Astrocyte of the spinal cord (primary cell): ENCODE results near the gene ANKRD17.

ENCODE experiments used
- DNase-seq: peaks from one replicate; pipeline ENCODE4 v3.0.0; 2011; ENCODE audit warnings: low read depth, low spot score
- H3K4me3 ChIP-seq: 2 replicates; pipeline ENCODE4 v1.5.1; 2011; ENCODE audit warnings: low read depth, mild to moderate bottlenecking, low read length, moderate library complexity
- in situ Hi-C: cut with HindIII; loops from 2 replicates; pipeline ENCODE4 v1.10.0; 2017; ENCODE audit warnings: low sequenced_read_pairs
- TF ChIP-seq, protein P1 (sequence below): IDR thresholded peaks from 2 replicates; pipeline ENCODE4 v1.5.1; 2012; ENCODE audit warnings: low read depth, mild to moderate bottlenecking, low read length, inconsistent platforms

ANKRD17 gene

GRCh38 chr4:73037057-73037456, 221.5 kb downstream of the ANKRD17 start:
- TF ChIP-seq, protein P1, sequence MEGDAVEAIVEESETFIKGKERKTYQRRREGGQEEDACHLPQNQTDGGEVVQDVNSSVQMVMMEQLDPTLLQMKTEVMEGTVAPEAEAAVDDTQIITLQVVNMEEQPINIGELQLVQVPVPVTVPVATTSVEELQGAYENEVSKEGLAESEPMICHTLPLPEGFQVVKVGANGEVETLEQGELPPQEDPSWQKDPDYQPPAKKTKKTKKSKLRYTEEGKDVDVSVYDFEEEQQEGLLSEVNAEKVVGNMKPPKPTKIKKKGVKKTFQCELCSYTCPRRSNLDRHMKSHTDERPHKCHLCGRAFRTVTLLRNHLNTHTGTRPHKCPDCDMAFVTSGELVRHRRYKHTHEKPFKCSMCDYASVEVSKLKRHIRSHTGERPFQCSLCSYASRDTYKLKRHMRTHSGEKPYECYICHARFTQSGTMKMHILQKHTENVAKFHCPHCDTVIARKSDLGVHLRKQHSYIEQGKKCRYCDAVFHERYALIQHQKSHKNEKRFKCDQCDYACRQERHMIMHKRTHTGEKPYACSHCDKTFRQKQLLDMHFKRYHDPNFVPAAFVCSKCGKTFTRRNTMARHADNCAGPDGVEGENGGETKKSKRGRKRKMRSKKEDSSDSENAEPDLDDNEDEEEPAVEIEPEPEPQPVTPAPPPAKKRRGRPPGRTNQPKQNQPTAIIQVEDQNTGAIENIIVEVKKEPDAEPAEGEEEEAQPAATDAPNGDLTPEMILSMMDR = no peak
- in situ Hi-C loops = no loop called here
- H3K4me3 ChIP-seq = no peak overlapping the region
- no peak for DNase-seq

DNA sequence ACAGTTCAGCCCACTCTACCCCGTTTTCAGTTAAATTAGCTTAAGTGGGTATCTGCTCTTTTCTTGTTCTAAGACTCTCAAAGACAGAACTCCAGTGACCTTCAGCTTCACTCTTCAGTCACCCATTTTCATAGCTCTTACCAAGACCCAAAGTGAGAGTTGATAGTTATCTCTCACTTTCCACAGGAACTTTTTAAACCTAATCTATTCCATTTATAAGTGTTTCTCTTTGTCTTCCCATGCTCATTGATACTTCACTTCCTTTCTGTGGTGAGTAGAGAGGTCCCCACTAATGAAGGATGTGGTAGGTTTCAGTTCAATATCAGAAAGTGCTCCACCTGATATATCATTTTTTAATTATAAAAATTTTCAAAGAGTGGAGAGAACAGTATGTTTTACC, 222.5 kb downstream of the ANKRD17 start:
- TF ChIP-seq, protein P1 = no peak
- no peak overlapping the region for H3K4me3 ChIP-seq
- in situ Hi-C loops = no loop called here
- DNase-seq = no peak

- TF ChIP-seq, protein P1 = no peak
- DNase-seq = no peak
- H3K4me3 ChIP-seq = no peak overlapping the region
- in situ Hi-C loops = no loop called here
These were observed 223.7 kb downstream of the ANKRD17 start for GRCh38 chr4:73034896-73035295.

- in situ Hi-C loops = no loop called here
- TF ChIP-seq, protein P1 = no peak
- DNase-seq = no peak
- H3K4me3 ChIP-seq = no peak overlapping the region
These were observed 230.0 kb downstream of the ANKRD17 start for GRCh38 chr4:73028621-73029020.
